ENCODE data around the gene ADAT2.

Gene ADAT2

GRCh38 chr6:143450453-143451371 is at the start of gene ADAT2, which contains the start of gene PEX3:
TSS of gene ADAT2 (minus strand) at chr6:143450695. CDS start at chr6:143450658, 37 bp downstream.
TSS of gene PEX3 (plus strand) at chr6:143450805. CDS start at chr6:143451043, 238 bp downstream.
- Histone ChIP-seq H3K4me1 (ENCODE audit: control insufficient read depth in 1 of 2, insufficient read depth in 2 of 2, low read length in 2 of 2) (peaks cover 15 to 16% of the 10 kb centered on the region in 2 donors), H3K4me3 (ENCODE audit: low read depth in 1 of 2, low read length in 2 of 2) (peak within 1 kb of the TSS; percentile 90 to 99), H3K9ac (ENCODE audit: low read depth in 1 of 2, low read length in 2 of 2) (peak within 1 kb of the TSS; percentile 90 to 91), H3K27ac (ENCODE audit: low read depth, low read length) (peak within 1 kb of the TSS; percentile 36), H3K27me3 (ENCODE audit: control insufficient read depth in 1 of 2, insufficient read depth in 2 of 2, low read length in 2 of 2) (no peaks in the 10 kb centered on the region), H3K36me3 (ENCODE audit: control insufficient read depth in 1 of 2, insufficient read depth in 2 of 2, low read length in 2 of 2) (no peaks in the 10 kb centered on the region), H3K9me3 (ENCODE audit: control insufficient read depth in 1 of 2, low read length in 2 of 2) (no peaks in the 10 kb centered on the region)

- no peak overlapping the region for H3K4me3 ChIP-seq (ENCODE audit: low read depth in 1 of 2, low read length in 2 of 2)
- no peak overlapping the region for H3K27ac ChIP-seq (ENCODE audit: low read depth, low read length)
- no peaks in the 10 kb centered on the region for H3K27me3 ChIP-seq (ENCODE audit: control insufficient read depth in 1 of 2, insufficient read depth in 2 of 2, low read length in 2 of 2)
- H3K4me1 ChIP-seq (ENCODE audit: control insufficient read depth in 1 of 2, insufficient read depth in 2 of 2, low read length in 2 of 2): no peaks in the 10 kb centered on the region
- no peak overlapping the region for H3K9ac ChIP-seq (ENCODE audit: low read depth in 1 of 2, low read length in 2 of 2)
- H3K36me3 ChIP-seq (ENCODE audit: control insufficient read depth in 1 of 2, insufficient read depth in 2 of 2, low read length in 2 of 2): peaks cover 15 to 78% of the 10 kb centered on the region in 2 donors
- H3K9me3 ChIP-seq (ENCODE audit: control insufficient read depth in 1 of 2, low read length in 2 of 2): no peaks in the 10 kb centered on the region
Observed at GRCh38 chr6:143498428-143498827, 47.9 kb upstream of the ADAT2 start.

GRCh38 chr6:143496974-143497373 is 46.5 kb upstream of the ADAT2 start:
- Histone ChIP-seq H3K4me1 (ENCODE audit: control insufficient read depth in 1 of 2, insufficient read depth in 2 of 2, low read length in 2 of 2) (no peaks in the 10 kb centered on the region), H3K36me3 (ENCODE audit: control insufficient read depth in 1 of 2, insufficient read depth in 2 of 2, low read length in 2 of 2) (peaks cover 12 to 67% of the 10 kb centered on the region in 2 donors), H3K4me3 (ENCODE audit: low read depth in 1 of 2, low read length in 2 of 2) (no peak overlapping the region), H3K27ac (ENCODE audit: low read depth, low read length) (no peak overlapping the region), H3K9ac (ENCODE audit: low read depth in 1 of 2, low read length in 2 of 2) (no peak overlapping the region), H3K27me3 (ENCODE audit: control insufficient read depth in 1 of 2, insufficient read depth in 2 of 2, low read length in 2 of 2) (no peaks in the 10 kb centered on the region), H3K9me3 (ENCODE audit: control insufficient read depth in 1 of 2, low read length in 2 of 2) (no peaks in the 10 kb centered on the region)

GRCh38 chr6:143490775-143491174 is 40.3 kb upstream of the ADAT2 start:
- H3K36me3 ChIP-seq (ENCODE audit: control insufficient read depth in 1 of 2, insufficient read depth in 2 of 2, low read length in 2 of 2): peaks cover 0 to 27% of the 10 kb centered on the region in 2 donors
- no peaks in the 10 kb centered on the region for H3K27me3 ChIP-seq (ENCODE audit: control insufficient read depth in 1 of 2, insufficient read depth in 2 of 2, low read length in 2 of 2)
- H3K9ac ChIP-seq (ENCODE audit: low read depth in 1 of 2, low read length in 2 of 2): no peak overlapping the region
- H3K9me3 ChIP-seq (ENCODE audit: control insufficient read depth in 1 of 2, low read length in 2 of 2): no peaks in the 10 kb centered on the region
- no peaks in the 10 kb centered on the region for H3K4me1 ChIP-seq (ENCODE audit: control insufficient read depth in 1 of 2, insufficient read depth in 2 of 2, low read length in 2 of 2)
- no peak overlapping the region for H3K27ac ChIP-seq (ENCODE audit: low read depth, low read length)
- no peak overlapping the region for H3K4me3 ChIP-seq (ENCODE audit: low read depth in 1 of 2, low read length in 2 of 2)

- Histone ChIP-seq H3K4me1 (ENCODE audit: control insufficient read depth in 1 of 2, insufficient read depth in 2 of 2, low read length in 2 of 2) (no peaks in the 10 kb centered on the region), H3K27ac (ENCODE audit: low read depth, low read length) (no peak overlapping the region), H3K27me3 (ENCODE audit: control insufficient read depth in 1 of 2, insufficient read depth in 2 of 2, low read length in 2 of 2) (no peaks in the 10 kb centered on the region), H3K36me3 (ENCODE audit: control insufficient read depth in 1 of 2, insufficient read depth in 2 of 2, low read length in 2 of 2) (peaks cover 0 to 22% of the 10 kb centered on the region in 2 donors), H3K9me3 (ENCODE audit: control insufficient read depth in 1 of 2, low read length in 2 of 2) (no peaks in the 10 kb centered on the region), H3K4me3 (ENCODE audit: low read depth in 1 of 2, low read length in 2 of 2) (no peak overlapping the region), H3K9ac (ENCODE audit: low read depth in 1 of 2, low read length in 2 of 2) (no peak overlapping the region)
Observed at GRCh38 chr6:143490244-143490643, 39.7 kb upstream of the ADAT2 start.

GRCh38 chr6:143486752-143487151 is 36.3 kb upstream of the ADAT2 start:
- Histone ChIP-seq H3K4me3 (ENCODE audit: low read depth in 1 of 2, low read length in 2 of 2) (no peak overlapping the region), H3K27me3 (ENCODE audit: control insufficient read depth in 1 of 2, insufficient read depth in 2 of 2, low read length in 2 of 2) (no peaks in the 10 kb centered on the region), H3K27ac (ENCODE audit: low read depth, low read length) (no peak overlapping the region), H3K9me3 (ENCODE audit: control insufficient read depth in 1 of 2, low read length in 2 of 2) (no peaks in the 10 kb centered on the region), H3K9ac (ENCODE audit: low read depth in 1 of 2, low read length in 2 of 2) (no peak overlapping the region), H3K4me1 (ENCODE audit: control insufficient read depth in 1 of 2, insufficient read depth in 2 of 2, low read length in 2 of 2) (no peaks in the 10 kb centered on the region), H3K36me3 (ENCODE audit: control insufficient read depth in 1 of 2, insufficient read depth in 2 of 2, low read length in 2 of 2) (peaks cover 0 to 6% of the 10 kb centered on the region in 2 donors)

GRCh38 chr6:143485967-143486366 is 35.5 kb upstream of the ADAT2 start:
- H3K36me3 ChIP-seq (ENCODE audit: control insufficient read depth in 1 of 2, insufficient read depth in 2 of 2, low read length in 2 of 2): peaks cover 0 to 5% of the 10 kb centered on the region in 2 donors
- H3K9ac ChIP-seq (ENCODE audit: low read depth in 1 of 2, low read length in 2 of 2): no peak overlapping the region
- no peaks in the 10 kb centered on the region for H3K27me3 ChIP-seq (ENCODE audit: control insufficient read depth in 1 of 2, insufficient read depth in 2 of 2, low read length in 2 of 2)
- H3K27ac ChIP-seq (ENCODE audit: low read depth, low read length): no peak overlapping the region
- H3K9me3 ChIP-seq (ENCODE audit: control insufficient read depth in 1 of 2, low read length in 2 of 2): no peaks in the 10 kb centered on the region
- no peak overlapping the region for H3K4me3 ChIP-seq (ENCODE audit: low read depth in 1 of 2, low read length in 2 of 2)
- H3K4me1 ChIP-seq (ENCODE audit: control insufficient read depth in 1 of 2, insufficient read depth in 2 of 2, low read length in 2 of 2): no peaks in the 10 kb centered on the region

GRCh38 chr6:143482593-143482992 is 32.1 kb upstream of the ADAT2 start:
- Histone ChIP-seq H3K4me3 (ENCODE audit: low read depth in 1 of 2, low read length in 2 of 2) (no peak overlapping the region), H3K27ac (ENCODE audit: low read depth, low read length) (no peak overlapping the region), H3K9ac (ENCODE audit: low read depth in 1 of 2, low read length in 2 of 2) (no peak overlapping the region), H3K27me3 (ENCODE audit: control insufficient read depth in 1 of 2, insufficient read depth in 2 of 2, low read length in 2 of 2) (no peaks in the 10 kb centered on the region), H3K36me3 (ENCODE audit: control insufficient read depth in 1 of 2, insufficient read depth in 2 of 2, low read length in 2 of 2) (peaks cover 0 to 2% of the 10 kb centered on the region in 2 donors), H3K9me3 (ENCODE audit: control insufficient read depth in 1 of 2, low read length in 2 of 2) (no peaks in the 10 kb centered on the region), H3K4me1 (ENCODE audit: control insufficient read depth in 1 of 2, insufficient read depth in 2 of 2, low read length in 2 of 2) (no peaks in the 10 kb centered on the region)

GRCh38 chr6:143478479-143479062 is 28.1 kb upstream of the ADAT2 start:
- Histone ChIP-seq H3K4me3 (ENCODE audit: low read depth in 1 of 2, low read length in 2 of 2) (no peak overlapping the region), H3K4me1 (ENCODE audit: control insufficient read depth in 1 of 2, insufficient read depth in 2 of 2, low read length in 2 of 2) (no peaks in the 10 kb centered on the region), H3K9me3 (ENCODE audit: control insufficient read depth in 1 of 2, low read length in 2 of 2) (no peaks in the 10 kb centered on the region), H3K27ac (ENCODE audit: low read depth, low read length) (no peak overlapping the region), H3K36me3 (ENCODE audit: control insufficient read depth in 1 of 2, insufficient read depth in 2 of 2, low read length in 2 of 2) (peaks cover 0 to 7% of the 10 kb centered on the region in 2 donors), H3K9ac (ENCODE audit: low read depth in 1 of 2, low read length in 2 of 2) (no peak overlapping the region), H3K27me3 (ENCODE audit: control insufficient read depth in 1 of 2, insufficient read depth in 2 of 2, low read length in 2 of 2) (no peaks in the 10 kb centered on the region)

GRCh38 chr6:143476545-143476944 is 26.1 kb upstream of the ADAT2 start:
- Histone ChIP-seq H3K4me3 (ENCODE audit: low read depth in 1 of 2, low read length in 2 of 2) (no peak overlapping the region), H3K27me3 (ENCODE audit: control insufficient read depth in 1 of 2, insufficient read depth in 2 of 2, low read length in 2 of 2) (no peaks in the 10 kb centered on the region), H3K4me1 (ENCODE audit: control insufficient read depth in 1 of 2, insufficient read depth in 2 of 2, low read length in 2 of 2) (no peaks in the 10 kb centered on the region), H3K36me3 (ENCODE audit: control insufficient read depth in 1 of 2, insufficient read depth in 2 of 2, low read length in 2 of 2) (peaks cover 0 to 20% of the 10 kb centered on the region in 2 donors), H3K27ac (ENCODE audit: low read depth, low read length) (no peak overlapping the region), H3K9ac (ENCODE audit: low read depth in 1 of 2, low read length in 2 of 2) (no peak overlapping the region), H3K9me3 (ENCODE audit: control insufficient read depth in 1 of 2, low read length in 2 of 2) (no peaks in the 10 kb centered on the region)
